ENCODE data around the gene PNLIPRP2. TPM values are rescaled to one million over a fixed set of nuclear protein-coding genes. Genes with fewer than 3 reads are reported as not detected.

PNLIPRP2 gene
- total RNA-seq, 1 experiment from 2014 or later: 0.24 TPM

- no peak overlapping the region for H4K91ac ChIP-seq (ENCODE audit: insufficient read length, low read depth, low read length)
- no CpG with 5 or more reads among the region's 8 CpGs for WGBS (ENCODE audit: extremely low coverage, insufficient read length, low lambda C conversion rate)
- no peak overlapping the region for H3K4ac ChIP-seq (ENCODE audit: low read depth, low read length)
- no peaks in the 10 kb centered on the region for H3K23me2 ChIP-seq (ENCODE audit: insufficient read length, low read depth, low read length, poor library complexity, severe bottlenecking)
- Mint-ChIP-seq H3K9me3 (peaks cover 9 to 13% of the 10 kb centered on the region in 2 experiments; a peak in 3 of 5 replicates), H3K4me3 (no peak overlapping the region), H3K27me3 (ENCODE audit: low read depth) (peaks cover 27% of the 10 kb centered on the region), H3K27ac (no peak overlapping the region), H3K4me1 (peaks cover 11 to 12% of the 10 kb centered on the region in 2 experiments; a peak in 2 of 4 replicates), H3K36me3 (ENCODE audit: insufficient read depth in 1 of 3, low read depth in 3 of 3) (peaks cover 0 to 4% (median 4%) of the 10 kb centered on the region in 3 experiments; a peak in 2 of 7 replicates)
- H3K79me2 ChIP-seq (ENCODE audit: insufficient read depth, low read length): no peaks in the 10 kb centered on the region
- no peak overlapping the region for H2AK5ac ChIP-seq (ENCODE audit: insufficient read length, low read length)
- H3K4me1 ChIP-seq (ENCODE audit: insufficient read depth, low read length): no peaks in the 10 kb centered on the region
- no peaks in the 10 kb centered on the region for H3K9me3 ChIP-seq (ENCODE audit: control insufficient read depth, low read depth, low read length)
- H3K27ac ChIP-seq (ENCODE audit: insufficient read length, low read depth, low read length): no peak overlapping the region
- H2BK120ac ChIP-seq (ENCODE audit: low read depth, low read length, poor library complexity, severe bottlenecking): no peak overlapping the region
- H2BK5ac ChIP-seq (ENCODE audit: insufficient read length, low read length): no peak overlapping the region
- H4K5ac ChIP-seq (ENCODE audit: insufficient read length, low read depth, low read length): no peak overlapping the region
- no peak for DNase-seq
- H4K20me1 ChIP-seq (ENCODE audit: control insufficient read depth, insufficient read depth, insufficient read length): no peaks in the 10 kb centered on the region
- H3K9ac ChIP-seq (ENCODE audit: extremely low read depth, insufficient read length, low read length): no peak overlapping the region
- H3K56ac ChIP-seq (ENCODE audit: insufficient read length, low read depth, low read length): no peak overlapping the region
- H2BK20ac ChIP-seq (ENCODE audit: low read depth, low read length, poor library complexity, severe bottlenecking): no peak overlapping the region
- no peak for TF ChIP-seq CTCF (conservative IDR thresholded peaks at IDR 0.05)
- H3K18ac ChIP-seq (ENCODE audit: insufficient read length, low read depth, low read length): no peak overlapping the region
- H3K79me1 ChIP-seq (ENCODE audit: insufficient read depth, low read depth, low read length, poor library complexity, severe bottlenecking): no peaks in the 10 kb centered on the region
- no peaks in the 10 kb centered on the region; the same call in 1 of the 2 replicates for H3K27me3 ChIP-seq (ENCODE audit: insufficient read depth, low read length)
- H2BK15ac ChIP-seq (ENCODE audit: low read depth, low read length): no peak overlapping the region
- no peak overlapping the region for H3K23ac ChIP-seq (ENCODE audit: insufficient read length, low read depth, low read length)
- H3T11ph ChIP-seq (ENCODE audit: low read length): no peak overlapping the region
- no peak overlapping the region for H2BK12ac ChIP-seq (ENCODE audit: insufficient read length, low read depth, low read length)
- H4K8ac ChIP-seq (replicated peaks; ENCODE audit: insufficient read length, low read depth, low read length): no peak overlapping the region
- H3K14ac ChIP-seq (ENCODE audit: insufficient read depth, low read length): no peak overlapping the region
- H2AFZ ChIP-seq (ENCODE audit: low read length): no peak overlapping the region
- H3K4me2 ChIP-seq (ENCODE audit: insufficient read depth, insufficient read length, low read length): no peak overlapping the region
These were observed 8.5 kb upstream of the PNLIPRP2 start for GRCh38 chr10:116612107-116612769.
